CD4-positive, alpha-beta T cell treated with Interleukin-21 for 1 hour (primary cell): ENCODE measurements around the gene OLIG2.

ENCODE experiments used
- DNase-seq: peaks from one replicate; pipeline ENCODE4 v3.0.0-alpha.2; 2020

OLIG2 gene

GRCh38 chr21:33069243-33069642, 43.5 kb downstream of the OLIG2 start:
- no peak for DNase-seq

GRCh38 chr21:33069645-33069993, 43.9 kb downstream of the OLIG2 start:
- no peak for DNase-seq

- peak; percentile 6 for DNase-seq
Measured at GRCh38 chr21:33069994-33070743, 44.4 kb downstream of the OLIG2 start, which contains the start of gene OLIG1. Gene OLIG1 (plus strand): TSS chr21:33070141. CDS start chr21:33070247, 106 bp downstream.

- no peak for DNase-seq
Measured at GRCh38 chr21:33070744-33070997, 44.9 kb downstream of the OLIG2 start.

GRCh38 chr21:33070998-33071769, 45.4 kb downstream of the OLIG2 start:
- DNase-seq, result no peak

- no peak for DNase-seq
Measured at GRCh38 chr21:33071770-33072306, 46.1 kb downstream of the OLIG2 start.

DNA sequence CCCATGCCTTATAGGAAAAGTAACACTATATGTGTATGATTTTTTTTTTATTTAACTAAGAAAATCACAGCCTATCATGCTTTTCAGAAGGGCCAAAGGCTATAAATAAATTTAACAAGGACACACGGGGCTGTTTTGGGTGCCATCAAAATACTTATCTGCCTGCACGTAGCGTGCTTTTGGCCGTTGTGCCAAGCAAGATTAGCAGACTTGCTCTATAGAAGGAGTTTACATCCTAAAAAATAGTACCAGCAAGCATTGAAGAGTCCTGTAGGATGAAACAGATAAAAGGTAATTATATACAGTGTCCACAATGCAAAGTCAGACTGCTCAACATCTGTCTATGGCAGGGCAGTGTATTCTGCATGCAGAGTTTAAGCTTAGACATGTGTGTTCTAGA, 47.9 kb downstream of the OLIG2 start:
- no peak for DNase-seq

DNA sequence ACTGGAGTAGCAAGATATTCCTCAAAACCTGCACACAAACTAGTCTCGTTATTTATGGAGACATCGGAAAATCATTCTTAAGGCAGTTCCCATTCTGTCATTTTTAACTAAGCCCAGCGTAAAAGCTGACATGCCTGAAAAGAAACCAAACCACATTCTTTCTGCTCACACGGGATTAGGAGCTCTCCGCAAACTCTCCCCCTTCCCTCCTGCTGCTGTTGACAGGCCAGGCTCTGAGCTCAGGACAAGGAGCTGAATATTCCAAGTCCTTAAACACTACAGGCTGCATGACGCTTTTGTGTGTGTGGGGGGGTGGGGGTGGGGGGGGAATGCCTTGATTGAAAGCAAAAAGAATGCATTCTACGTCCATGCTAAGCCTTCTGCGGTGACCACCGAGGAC, 49.4 kb downstream of the OLIG2 start:
- no peak for DNase-seq

DNA sequence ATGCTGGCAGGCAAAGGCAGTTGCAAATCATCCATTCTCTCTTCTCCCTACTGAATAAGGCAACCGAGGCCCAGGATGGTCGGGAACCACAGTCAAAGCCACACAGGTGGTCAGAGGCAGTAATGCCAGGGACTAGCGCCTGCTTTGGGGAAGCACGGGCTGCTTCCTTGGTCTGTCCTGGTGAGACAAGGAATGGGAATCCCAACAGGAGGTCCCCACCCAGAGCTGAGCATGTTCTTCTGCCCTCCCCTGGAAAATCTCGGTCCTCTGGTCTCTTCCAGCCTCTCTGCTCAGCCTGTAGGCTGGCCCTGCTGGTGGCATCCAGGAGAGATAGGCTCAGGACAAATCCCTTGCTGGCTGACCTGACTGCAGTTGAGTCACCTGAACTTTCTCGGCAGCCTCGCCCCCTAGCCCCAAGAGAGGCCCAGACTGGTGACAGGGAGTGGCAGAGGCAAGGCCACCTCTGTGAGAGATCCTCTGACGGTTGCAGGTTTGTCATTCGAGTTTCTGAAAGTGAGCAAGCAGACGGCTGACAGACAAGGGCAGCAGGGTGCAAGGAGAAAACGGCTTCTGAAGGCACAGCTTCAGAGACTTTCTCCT, 50.0 kb downstream of the OLIG2 start:
- no peak for DNase-seq

DNA sequence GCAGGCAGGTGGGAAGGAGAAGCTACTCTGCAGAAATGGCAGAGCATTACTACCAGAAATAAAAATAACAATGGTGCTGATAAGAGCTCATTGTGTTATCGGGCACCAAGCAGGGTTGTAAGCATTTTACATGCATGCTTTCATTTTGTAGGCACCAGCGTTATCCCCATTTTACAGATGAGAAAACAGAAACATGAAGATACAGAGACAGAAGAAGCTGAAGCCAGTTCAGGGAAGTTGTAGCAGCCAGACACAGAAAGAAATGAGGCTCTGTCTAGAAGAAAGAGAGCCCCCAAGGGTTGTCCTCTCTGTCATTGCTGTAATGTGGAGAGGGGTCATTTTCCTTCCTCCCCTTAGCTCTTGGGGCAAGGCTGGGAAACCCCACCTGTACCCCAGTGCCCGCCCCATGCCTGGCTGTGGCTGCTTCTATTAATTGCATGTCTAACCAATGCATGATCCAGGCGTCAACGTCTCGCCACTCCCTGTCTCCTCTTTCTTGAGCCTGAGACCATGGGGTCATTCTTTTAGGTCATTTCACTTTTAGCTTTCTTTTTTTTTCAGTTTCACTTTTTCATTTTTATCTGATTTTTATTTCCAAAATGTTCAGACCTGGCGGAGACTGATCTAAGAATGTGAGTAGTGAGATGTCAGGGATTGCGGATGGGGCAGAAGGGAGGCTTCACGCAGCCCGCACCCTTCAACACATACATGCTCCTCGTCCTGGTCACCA, 51.0 kb downstream of the OLIG2 start:
- DNase-seq, result no peak
